NOMO-1 (cell line): ENCODE results near the gene PEX13.
"Not testable (repeated sequence)": the region's sequence is repeated elsewhere in the genome, so short reads cannot be mapped to it uniquely, and the experiment has no call there.

Source experiments
- DNase-seq, 2 experiments: peaks; one replicate each; lab custom pipeline; 2025; ENCODE audit not compliant: unreplicated experiment in 2 of 2; lab: John Stamatoyannopoulos, UW

PEX13 gene, protein sequence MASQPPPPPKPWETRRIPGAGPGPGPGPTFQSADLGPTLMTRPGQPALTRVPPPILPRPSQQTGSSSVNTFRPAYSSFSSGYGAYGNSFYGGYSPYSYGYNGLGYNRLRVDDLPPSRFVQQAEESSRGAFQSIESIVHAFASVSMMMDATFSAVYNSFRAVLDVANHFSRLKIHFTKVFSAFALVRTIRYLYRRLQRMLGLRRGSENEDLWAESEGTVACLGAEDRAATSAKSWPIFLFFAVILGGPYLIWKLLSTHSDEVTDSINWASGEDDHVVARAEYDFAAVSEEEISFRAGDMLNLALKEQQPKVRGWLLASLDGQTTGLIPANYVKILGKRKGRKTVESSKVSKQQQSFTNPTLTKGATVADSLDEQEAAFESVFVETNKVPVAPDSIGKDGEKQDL

DNA sequence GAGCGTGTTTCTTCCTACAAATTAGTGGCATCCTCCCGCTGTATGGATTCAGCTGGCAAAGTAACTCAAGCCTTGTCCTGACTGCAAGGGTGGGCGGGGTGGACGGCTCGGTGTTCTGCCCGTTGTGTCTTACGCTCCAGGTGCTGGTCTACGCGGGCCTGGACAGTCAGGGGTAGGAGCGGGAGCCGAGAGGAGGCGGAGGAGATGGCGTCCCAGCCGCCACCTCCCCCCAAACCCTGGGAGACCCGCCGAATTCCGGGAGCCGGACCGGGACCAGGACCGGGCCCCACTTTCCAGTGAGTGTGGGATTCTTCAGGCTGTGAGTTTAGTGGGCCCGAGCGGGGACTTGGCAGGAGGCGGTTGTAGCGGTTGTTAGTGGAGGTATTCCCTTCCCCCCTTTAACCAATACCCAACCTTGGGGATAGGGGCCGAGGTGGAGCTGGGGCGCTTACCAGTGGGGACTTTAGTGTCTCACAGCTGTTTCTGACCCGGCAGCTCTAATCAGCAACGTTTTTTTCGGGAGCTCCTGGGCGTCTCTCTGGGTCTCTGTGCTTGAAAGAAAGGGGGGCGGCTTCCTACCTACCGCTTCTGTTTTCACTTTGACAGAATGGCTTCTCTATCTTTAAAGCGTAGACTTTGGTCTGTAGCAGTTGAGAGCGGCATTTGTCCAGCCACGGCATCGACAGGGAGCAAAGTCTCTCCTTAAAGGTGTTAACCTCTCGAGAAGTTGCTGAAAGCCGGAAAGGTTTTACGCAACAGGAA lies at the start of gene PEX13, which contains the start of gene PUS10:
Gene PEX13 (plus strand): TSS at position 165 of the 762 bp plus-strand sequence. CDS start 40 bp downstream, at position 205.
Gene PUS10 (minus strand): TSS at position 700 of the 762 bp plus-strand sequence. CDS start 6,365 bp downstream, outside the sequence.
- peak; percentile 66 to 71 for DNase-seq

DNA sequence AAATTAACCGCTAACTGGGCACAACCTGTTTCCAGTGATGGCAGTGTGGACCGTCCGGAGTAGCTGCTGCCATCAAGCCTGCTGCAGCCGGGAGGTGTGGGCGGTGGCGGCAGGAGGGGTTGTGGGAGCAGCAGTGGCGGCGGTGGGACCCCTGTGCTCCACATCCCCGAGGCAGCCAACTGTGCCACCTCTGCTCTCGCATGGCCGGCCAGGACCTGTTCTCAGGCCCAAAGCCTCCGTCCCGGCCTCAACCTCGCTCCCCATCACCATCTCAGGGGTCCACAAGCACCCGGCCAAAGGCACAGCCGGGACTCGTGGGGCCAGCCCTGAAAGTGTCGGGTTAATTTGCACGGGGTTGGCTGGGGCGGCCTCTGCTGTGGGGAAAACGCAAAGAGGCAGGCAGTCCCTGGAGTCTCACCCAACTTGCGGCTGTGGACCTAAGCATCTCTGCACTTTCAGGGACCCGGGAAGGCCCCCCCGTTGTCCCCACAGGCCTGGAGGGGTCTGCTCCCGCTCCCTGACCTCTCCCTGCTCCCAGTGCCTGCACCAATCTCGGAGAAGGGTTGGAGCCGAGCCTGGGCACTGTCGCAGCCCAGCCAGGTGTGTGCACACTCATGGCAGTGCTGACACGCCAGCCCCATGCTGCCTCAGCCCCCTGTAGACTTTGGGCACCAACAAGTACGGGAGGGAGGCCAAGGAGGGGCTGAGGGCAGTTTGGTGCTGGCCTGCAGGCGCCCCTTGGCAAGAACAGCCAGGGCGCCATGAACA lies 44.4 kb upstream of the PEX13 start:
- no peak for DNase-seq

DNA sequence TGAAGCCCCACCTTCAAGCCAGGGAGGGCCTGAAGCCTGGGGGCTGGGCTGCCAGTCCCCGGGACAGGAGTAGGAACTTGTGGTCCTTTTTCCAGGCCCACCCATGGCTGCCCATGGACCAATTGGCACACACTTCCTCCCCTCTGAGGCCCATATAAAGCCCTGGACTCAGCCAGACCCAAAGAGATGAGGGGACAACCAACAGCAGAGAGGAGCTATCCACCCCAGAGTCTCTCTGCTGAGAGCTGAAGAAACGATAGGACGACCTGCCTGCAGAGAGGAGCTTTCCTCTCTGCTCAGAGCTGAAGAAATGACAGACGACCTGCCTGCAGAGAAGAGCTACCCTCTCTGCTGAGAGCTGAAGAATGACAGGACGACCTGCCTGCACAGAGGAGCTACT lies 43.8 kb upstream of the PEX13 start:
- no peak for DNase-seq

DNA sequence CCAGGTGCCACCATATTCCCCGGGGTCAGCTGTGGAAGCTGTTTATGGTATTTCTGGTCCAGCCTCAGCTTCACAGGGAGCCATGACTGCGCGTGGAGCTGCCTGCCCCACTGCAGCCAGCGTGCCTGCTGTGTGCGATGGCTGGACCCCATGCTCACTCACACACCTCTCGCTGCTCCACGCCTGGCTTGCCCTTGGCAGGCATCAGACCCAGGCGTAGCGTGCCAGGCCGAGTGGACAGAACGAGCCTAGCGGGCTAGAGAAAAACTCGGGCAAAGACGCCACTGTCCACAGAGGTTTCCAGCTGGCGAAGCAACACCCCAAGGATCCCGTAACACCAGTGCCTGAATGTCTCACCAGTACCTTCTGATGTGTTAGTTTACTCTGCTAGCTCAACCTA lies 42.9 kb upstream of the PEX13 start:
- no peak for DNase-seq

DNA sequence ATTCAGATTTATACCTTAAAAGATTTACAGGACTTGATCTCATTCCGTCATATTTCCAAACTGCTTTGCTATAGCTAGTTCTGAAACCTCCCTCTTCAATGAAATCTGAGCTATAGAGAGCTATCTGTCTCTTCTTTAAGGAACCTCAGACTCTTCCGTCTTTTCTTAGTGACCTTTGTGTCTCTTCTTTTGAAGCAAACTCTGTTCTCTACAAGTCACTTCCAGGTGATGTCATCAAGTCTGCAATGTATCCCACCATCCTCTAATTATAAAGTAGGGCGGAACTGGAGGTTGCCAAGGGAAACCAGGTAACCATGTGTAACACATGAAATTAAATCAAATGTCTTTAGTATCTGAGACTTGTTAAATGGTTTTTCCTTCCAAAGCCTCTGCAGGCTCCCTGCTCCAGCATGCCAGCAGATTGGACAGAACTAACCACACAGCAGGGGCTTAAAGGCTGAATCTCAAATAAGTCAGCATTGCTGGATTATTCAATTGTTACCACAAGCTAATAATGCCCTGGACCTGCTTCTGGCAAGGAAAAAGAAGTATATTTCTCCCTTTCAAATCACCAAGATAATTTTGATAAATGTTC lies 41.2 kb upstream of the PEX13 start:
- DNase-seq, result no peak

DNA sequence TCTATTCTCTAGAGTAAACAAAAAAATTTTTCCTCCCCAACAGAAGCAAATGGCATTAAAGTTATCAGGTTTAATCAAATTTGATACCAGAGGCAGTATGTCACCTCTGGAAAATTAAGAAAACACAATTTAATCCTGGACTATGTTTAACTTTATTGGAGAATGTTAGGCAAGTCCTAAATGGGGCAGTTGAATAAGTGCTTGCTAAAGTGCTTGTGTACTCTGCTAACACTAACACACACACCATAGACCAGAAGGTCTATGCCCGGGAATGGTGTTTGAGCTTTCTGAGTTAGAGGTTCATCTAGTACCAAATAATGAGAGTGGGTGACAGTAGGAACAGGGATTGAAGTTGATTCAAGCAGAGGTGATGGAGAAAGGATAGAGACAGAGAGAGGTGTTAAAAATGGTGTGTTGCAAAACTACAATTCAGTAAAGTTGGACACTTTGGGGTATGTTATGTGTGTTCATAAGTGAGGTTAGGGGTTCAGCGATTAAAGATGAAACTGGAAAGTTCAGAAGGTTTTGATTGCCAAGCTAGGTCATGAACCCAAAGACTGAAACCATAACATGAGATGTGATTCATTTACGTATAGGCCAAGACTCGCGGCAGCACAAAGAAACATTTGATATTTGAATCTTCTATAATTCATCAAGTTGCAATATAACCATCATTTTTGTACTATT lies 40.5 kb upstream of the PEX13 start:
- DNase-seq, result no peak

DNA sequence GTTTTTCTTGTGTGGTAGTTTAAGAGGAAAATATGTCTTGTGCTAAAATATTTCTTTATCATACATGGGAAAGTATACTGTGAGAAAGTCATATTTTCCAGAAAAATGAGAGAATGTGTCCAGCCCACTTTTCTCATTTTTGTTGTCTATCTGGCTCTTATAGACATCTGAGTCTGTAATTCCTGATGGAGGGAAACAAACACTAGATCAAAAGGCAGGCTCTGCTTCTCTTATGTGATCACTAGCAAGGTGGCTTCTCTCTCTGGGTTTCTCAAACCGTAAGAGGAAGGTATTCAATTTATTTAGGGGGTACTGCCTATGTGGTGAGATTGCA lies 40.0 kb upstream of the PEX13 start:
- no peak for DNase-seq

DNA sequence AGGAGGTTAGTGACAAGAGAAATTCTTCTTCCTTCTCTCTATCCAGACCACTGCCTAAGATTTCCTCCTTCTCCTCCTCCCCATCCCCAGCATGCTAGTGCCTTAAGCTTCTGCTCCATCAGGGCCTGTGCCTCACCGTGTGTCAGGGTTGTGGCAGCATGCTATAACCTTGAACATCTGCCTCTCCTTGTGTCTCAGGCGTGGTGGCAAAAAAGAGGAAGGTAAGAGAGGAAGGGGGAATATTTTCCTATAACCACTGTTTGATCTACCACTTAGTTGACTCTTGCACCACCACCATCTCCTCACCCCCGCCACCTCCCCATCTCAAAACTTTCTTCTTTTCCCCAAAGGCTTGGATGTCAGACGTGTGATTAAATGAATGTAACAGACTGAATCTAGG lies 38.3 kb upstream of the PEX13 start:
- peak; percentile 25 to 45 for DNase-seq

DNA sequence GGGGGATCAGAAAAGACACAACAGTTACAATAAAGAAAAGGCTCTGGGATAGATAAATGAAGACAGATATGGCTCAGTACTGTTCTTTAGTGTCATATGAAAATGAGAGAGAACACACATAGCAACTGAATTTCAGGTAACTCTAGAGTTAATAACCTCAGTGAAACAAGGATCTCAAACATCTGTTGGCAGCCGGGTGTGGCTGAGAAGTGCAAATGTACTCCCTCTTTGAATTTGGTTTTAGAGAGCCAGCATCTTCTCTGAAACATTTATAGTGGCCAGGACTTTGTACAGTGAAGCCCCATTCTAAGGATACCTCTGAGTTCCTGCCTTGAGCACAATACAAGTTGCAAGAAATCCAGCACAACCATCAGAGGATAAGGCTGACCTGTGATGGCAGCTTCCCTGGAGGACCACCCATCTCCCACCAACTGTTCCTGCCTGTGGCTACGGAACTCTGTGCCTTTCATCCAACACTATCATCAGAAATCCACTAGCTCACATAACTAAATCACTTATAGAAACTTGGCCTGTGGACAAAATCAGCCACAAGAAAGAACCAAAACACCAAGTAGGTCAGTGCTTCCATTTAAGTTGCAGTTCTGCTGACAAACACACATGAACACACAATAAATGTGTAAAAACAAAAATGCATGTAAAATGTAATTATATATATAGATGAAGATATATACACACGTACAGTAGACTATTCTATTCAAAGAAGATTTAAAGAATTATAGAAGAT lies 37.3 kb upstream of the PEX13 start:
- DNase-seq, result no peak

DNA sequence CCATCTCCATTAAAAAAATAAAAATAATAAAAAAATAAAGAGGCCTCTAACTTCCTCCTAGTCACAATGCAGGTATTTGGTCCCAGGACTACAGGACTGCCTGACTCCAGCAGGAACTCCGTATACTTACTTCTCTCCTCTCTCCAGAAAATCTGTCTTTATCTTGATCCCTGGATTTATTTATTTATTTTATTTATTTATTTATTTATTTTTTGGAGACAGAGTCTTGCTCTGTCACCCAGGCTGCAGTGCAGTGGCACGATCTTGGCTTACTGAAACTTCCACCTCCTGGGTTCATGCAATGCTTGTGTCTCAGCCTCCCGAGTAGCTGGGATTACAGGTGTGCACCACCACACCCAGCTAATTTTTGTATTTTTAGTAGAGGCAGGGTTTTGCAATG lies 35.5 kb upstream of the PEX13 start:
- DNase-seq, result not testable (repeated sequence)

DNA sequence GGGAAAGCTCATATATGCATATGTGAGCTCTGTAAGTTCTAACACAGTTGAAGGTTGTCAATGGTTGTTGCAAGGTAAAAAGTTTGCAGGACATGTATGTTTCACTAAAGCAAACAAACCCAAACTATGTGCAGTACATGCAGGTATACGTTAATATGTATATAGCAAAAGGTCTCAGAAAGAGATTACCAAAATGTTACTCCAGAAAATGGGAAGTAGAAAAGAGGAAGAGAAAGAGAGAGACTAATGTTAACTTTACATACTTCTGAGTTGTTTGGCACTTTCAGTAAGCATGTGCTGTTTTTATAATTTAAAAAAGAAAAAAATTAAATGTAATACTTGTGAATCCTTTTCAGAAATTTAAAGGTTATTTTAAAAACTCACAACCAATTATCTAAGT lies 32.8 kb upstream of the PEX13 start:
- peak; percentile 10 to 89 for DNase-seq

DNA sequence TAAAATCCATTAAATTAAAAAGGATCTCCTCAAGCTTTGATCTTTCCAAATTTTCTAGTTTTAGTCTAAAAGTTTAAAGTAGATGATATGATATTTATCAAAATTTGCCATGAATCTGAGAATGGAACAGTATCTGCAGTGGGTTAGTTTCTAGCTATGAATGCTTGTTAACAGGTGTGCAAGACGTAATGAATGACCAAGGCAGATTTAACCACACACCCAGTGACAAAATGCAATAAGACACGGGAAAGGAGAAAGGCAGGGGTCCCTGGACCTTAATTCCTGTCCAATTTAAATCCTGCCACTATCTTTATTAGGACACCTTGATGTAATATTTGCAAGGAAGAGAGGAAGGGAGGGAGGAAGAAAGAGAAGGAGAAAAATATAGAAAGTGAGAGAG lies 30.5 kb upstream of the PEX13 start:
- no peak for DNase-seq

DNA sequence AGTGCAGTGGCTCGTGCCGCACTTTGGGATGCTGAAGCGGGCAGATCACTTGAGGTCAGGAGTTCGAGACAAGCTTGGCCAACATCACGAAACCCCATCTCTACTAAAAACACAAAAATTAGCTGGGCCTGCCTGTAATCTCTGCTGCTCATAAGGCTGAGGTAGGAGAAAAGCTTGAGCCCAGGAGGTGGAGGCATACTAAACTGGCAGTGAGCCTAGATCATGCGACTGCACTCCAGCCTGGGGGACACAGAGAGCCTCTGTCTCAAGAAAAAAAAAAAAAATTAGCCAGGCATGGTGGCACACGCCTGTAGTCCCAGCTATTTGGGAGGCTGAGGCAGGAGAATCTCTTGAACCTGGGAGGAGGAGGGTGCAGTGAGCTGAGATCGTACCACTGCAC lies 29.9 kb upstream of the PEX13 start:
- not testable (repeated sequence) for DNase-seq

DNA sequence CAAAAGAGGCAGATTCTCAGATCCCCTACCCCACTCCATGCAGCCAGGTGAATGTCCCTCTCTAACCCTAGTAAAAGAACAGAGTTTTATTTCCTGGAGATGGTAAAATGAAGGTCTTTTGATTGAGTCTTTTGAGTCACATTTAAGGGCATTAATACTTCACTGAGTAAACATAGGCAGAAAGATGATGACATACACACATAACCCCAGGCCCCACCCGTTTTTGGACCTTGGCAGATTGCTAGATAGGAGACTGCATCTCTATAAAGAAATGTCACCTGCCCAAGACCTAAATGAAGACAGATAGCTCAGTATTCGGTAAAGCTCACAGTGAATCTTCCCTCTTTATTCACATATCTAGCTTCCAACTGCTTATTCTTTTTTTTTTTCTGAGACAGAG lies 28.3 kb upstream of the PEX13 start:
- DNase-seq, result no peak

DNA sequence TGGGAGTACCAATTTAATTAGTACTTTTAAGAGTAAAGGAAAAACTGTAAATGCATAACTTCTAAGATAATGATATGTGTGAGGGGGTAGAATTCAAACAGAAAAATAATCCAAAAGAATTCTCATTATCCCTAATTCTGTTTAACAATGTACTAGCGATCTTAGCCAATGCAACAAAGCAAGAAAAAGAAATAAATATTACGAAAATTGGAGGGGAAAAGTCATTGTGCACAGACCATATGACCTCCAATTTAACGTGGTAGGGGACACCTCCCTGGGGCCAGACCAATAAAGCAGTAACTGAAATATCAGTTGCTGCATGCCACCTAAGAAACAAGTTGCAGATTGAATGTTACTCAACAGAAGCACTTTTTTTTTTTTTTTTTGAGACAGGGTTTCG lies 25.9 kb upstream of the PEX13 start:
- DNase-seq, result no peak

DNA sequence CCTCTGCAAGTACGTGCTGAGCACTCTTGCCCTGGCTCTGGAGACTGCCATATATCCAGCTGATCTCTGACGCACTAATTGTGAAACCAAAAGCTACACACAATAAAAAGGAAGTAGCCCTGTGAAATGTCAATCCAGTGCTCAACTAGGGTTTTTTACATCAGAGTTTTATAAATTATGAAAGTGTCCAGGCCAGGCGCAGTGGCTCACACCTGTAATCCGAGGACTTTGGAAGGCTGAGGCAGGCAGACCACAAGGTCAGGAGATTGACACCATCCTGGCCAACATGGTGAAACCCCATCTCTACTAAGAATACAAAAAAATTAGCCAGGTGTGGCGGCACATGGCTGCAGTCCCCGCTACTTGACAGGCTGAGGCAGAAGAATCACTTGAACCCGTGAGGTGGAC lies 24.5 kb upstream of the PEX13 start:
- DNase-seq, result peak; percentile 52 to 86

DNA sequence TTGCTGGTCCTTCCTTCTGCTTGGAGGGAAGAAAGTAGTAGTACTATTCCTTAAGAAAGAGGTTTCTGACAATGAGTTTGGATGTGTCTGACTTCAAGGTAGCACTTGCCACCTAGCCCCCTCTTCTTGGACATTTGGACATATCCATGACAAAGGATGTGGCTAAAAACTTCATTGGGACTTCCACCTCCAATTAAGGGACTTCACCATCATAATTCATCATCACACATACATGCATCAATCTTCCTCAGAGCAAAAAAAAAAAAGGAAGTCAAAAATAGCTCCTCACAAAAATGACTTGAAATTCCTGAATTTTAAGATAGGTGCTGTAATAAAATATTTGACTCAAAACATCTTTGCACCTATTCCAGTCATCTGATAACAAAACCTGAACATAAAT lies 23.4 kb upstream of the PEX13 start:
- DNase-seq, result no peak

DNA sequence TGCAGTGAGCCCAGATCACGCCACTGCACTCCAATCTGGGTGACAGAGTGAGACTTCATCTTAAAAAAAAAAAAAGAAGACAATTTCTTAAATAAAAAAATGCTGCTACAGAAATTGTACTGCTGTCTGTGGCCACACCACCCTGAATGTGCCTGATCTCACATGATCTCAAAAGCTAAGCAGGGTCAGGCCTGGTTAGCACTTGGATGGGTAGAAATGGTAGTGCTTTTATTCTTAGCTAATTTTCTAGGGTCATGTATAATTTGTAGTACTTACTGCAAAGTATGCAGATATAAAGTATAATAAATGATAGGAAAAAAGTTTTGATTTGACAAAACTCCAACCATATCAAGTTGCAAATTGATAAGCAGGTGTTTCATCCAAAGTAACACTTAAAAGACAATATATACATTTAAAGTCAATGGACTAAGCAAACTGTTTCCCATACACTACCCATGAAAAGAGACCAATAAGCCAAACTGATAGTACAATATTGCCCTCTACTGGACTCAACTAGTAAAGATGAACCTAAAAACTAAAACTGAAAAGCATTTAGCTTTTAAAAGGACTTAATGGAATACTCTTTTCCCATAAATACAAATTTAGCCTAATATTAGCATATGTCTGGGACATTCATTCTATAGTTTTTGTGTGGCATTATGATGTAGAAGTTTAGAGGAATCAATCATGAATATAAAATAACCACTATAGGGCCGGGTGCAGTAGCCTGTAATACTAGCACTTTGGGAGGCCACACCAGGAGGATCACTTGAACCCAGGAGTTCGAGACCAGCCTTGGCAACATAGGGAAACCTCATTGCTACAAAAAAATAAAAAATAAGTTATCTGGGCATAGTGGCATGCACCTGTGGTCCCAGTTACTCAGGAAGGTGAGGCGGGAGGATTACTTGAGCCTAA lies 18.6 kb upstream of the PEX13 start:
- DNase-seq, result peak; percentile 15 to 70

DNA sequence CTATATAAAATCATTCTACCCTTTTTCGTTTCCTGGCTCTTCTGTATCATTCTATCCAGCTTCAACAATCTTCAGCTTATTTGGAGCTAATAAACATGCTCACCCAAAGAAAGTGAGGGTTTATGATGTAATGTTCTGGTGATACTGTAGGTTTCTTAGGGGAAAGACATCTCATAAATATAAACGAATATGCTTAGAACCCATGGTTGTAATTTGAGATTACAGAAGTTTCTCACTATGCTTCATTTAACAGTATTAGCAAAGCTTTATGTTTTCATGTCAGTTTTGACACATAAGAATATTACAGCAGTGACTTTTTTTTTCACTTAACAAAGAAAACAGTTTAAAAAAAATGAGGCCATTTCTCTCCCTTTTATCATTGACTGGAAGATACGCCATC lies 11.8 kb upstream of the PEX13 start:
- no peak for DNase-seq
